HG03066 (cell line): ENCODE data around the gene DAZ2.
"Not testable (repeated sequence)": the region's sequence is repeated elsewhere in the genome, so short reads cannot be mapped to it uniquely, and the experiment has no call there.

ENCODE experiments used
- ATAC-seq: cut with Tn5 transposase; IDR thresholded peaks from one replicate; pipeline ENCODE4 v1.9.1; 2021; ENCODE audit warnings: low read depth; ENCODE audit not compliant: unreplicated experiment

The DAZ2 gene, protein sequence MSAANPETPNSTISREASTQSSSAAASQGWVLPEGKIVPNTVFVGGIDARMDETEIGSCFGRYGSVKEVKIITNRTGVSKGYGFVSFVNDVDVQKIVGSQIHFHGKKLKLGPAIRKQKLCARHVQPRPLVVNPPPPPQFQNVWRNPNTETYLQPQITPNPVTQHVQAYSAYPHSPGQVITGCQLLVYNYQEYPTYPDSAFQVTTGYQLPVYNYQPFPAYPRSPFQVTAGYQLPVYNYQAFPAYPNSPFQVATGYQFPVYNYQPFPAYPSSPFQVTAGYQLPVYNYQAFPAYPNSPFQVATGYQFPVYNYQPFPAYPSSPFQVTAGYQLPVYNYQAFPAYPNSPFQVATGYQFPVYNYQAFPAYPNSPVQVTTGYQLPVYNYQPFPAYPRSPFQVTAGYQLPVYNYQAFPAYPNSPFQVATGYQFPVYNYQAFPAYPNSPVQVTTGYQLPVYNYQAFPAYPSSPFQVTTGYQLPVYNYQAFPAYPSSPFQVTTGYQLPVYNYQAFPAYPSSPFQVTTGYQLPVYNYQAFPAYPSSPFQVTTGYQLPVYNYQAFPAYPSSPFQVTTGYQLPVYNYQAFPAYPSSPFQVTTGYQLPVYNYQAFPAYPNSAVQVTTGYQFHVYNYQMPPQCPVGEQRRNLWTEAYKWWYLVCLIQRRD

GRCh38 chrY:23219233-23219632, at the start of gene DAZ2:
DAZ2 (plus strand) TSS chrY:23219533; CDS start chrY:23219741, 208 bp downstream.
- not testable (repeated sequence) for ATAC-seq

GRCh38 chrY:23198908-23199307, 20.4 kb upstream of the DAZ2 start, which contains the start of gene DAZ1:
DAZ1 (minus strand) TSS chrY:23199008; CDS start chrY:23198800, 208 bp downstream.
- ATAC-seq = not testable (repeated sequence)

GRCh38 chrY:23207455-23207854, 11.9 kb upstream of the DAZ2 start:
- not testable (repeated sequence) for ATAC-seq

DNA sequence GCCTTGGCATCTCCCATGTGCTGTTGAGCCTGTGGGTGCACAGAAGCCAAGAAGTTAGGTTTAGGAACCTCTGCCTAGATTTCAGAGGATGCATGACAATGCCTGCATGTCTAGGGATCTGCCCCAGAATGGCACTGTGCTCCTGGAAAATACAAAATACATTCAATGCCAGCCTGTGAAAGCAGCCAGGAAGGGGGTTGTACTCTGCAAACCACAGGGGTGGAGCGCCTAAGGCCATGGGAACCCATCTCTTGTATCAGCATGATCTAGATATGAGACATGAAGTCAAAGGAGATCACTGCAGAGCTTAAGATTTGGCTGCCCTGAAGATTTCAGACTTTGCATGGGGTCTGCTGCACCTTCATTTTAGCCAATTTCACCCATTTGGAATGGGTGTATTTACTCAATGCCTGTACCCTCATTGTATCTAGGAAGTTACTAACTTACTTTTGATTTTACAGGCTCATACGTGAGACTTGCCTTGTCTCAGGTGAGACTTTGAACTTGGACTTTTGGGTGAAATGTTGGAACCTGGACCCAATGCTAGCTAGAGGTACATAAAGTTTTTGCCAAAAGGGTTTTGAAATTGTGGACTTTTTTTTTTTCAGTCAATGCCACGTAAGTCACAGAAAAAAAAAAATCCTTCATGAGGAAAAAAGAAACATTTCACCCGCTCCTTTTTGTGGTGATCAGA, 9.4 kb upstream of the DAZ2 start:
- not testable (repeated sequence) for ATAC-seq

- not testable (repeated sequence) for ATAC-seq
Observed at GRCh38 chrY:23210681-23211080, 8.7 kb upstream of the DAZ2 start.
